HG03066 (cell line): ENCODE measurements around the gene PLA2G4E.
A peak's percentile ranks its signal among the peaks of the same experiment; 100 is the strongest.

ENCODE experiments used
- ATAC-seq: cut with Tn5 transposase; IDR thresholded peaks from one replicate; pipeline ENCODE4 v1.9.1; 2021; ENCODE audit warnings: low read depth; ENCODE audit not compliant: unreplicated experiment

PLA2G4E gene

DNA sequence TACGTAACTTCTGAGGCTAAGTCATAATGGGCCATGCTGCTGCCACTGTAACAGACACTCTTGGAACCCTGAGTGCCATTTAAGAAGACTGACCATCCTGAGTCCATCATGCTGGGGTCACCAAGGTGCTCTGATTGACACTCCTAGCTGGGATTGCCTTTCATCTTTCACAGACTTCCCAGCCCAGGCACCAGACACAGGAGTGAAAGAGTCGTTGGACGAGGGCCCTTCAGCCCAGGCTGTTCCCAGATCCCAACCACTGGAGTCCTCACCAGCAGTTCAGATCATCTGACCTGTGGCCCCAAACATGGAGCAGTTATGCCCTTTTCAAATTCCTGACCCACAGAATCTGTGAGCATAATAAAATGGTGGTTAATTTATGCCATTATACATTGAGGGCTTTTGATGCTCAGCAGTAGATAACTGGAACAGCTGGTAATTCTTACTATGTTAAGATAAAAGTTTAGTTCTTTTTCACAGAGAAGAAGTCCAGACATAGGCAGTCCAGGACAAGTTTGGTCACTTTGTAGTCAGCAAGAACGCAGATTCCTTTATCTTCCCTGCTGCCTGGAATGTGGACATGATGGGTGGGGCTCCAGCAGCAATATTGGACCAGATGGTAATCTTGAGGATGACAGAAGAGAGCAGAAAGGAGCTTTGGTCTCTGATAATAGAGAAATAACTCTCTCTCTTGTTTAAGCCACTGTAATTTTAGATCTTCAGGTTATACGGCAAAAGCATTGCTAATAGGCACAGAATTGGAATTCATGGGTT lies 41.2 kb downstream of the PLA2G4E start:
- ATAC-seq, result no peak

DNA sequence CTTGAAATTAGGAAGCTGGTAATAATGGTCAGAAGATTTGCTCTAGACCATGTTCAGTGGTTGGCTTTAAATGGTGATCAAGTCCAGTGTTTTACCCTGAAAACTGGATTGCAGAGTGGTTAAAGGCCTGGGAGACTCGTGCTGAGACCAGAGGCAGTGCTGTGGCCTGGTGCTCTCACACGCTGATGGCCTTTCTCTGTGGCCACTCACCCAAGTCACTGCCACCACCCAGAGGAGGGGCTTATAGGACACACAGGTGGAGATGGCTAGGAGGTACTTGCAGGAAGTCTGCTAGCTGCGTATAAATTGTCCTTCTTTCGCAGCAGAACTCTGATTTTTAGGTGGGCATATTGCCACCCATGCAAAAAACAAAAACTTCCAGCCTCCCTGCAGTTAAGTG lies 42.3 kb downstream of the PLA2G4E start:
- ATAC-seq, result no peak

DNA sequence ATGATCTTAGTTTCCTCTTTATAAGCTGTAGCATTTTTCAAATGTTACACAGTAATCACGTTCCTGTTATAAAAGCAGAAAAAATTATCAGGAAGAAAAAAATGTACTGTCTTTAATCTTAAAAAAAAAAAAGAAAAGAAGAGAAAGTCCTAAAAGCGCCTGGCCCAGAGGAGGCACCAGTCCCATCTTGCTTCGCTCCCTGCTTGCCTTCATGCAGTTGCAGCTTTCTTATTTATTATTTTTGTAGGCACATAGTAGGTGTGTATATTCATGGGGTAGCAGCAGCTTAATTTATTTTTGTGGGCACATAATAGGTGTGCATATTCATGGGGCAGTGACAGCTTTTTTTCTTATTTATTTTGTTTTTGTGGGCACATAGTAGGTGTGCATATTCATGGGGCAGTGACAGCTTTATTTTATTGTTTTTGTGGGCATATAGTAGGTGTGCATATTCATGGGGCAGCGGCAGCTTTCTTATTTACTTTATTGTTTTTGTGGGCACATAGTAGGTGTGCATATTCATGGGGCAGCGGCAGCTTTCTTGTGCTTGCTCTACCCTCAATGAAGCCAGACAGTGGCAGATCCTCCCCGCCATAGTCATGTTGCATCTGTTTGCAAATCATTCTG lies 43.0 kb downstream of the PLA2G4E start:
- no peak for ATAC-seq

DNA sequence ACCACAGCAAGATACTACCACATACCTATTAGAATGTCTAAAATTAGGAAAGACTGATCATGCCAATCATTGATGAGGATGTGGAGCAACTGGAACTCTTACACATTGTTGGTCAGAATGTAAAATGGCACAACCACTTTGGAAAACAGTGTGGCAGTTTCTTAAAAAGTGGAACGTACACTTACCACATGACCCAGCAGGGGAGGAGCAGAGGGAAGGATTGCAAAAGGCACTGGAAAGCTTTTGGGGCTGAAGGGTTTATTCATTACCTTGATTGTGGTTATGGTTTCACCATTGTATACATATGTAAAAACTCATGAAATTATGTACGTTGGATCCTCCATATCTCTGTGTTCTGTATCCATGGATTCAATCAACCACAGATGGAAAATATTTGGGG lies 45.2 kb downstream of the PLA2G4E start:
- ATAC-seq, result no peak

DNA sequence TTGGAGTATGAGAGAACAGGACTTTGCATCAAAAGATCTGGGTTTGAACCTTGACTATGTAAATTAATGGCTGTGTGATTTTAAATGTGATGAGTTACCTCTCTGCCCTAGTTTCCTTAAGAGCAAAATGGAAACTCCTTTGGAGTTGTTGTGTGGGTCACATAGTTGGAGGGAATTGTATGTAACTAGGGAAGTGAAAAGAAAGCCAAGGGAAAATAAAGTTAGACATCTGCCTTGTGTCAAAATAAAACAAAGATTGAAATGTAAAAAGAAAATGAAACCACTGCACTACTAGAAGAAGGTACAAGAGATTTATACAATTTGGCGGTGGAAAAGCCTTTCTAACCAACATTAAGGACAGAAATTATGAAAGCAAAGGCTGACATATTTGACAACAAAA lies 46.8 kb downstream of the PLA2G4E start:
- ATAC-seq, result no peak

DNA sequence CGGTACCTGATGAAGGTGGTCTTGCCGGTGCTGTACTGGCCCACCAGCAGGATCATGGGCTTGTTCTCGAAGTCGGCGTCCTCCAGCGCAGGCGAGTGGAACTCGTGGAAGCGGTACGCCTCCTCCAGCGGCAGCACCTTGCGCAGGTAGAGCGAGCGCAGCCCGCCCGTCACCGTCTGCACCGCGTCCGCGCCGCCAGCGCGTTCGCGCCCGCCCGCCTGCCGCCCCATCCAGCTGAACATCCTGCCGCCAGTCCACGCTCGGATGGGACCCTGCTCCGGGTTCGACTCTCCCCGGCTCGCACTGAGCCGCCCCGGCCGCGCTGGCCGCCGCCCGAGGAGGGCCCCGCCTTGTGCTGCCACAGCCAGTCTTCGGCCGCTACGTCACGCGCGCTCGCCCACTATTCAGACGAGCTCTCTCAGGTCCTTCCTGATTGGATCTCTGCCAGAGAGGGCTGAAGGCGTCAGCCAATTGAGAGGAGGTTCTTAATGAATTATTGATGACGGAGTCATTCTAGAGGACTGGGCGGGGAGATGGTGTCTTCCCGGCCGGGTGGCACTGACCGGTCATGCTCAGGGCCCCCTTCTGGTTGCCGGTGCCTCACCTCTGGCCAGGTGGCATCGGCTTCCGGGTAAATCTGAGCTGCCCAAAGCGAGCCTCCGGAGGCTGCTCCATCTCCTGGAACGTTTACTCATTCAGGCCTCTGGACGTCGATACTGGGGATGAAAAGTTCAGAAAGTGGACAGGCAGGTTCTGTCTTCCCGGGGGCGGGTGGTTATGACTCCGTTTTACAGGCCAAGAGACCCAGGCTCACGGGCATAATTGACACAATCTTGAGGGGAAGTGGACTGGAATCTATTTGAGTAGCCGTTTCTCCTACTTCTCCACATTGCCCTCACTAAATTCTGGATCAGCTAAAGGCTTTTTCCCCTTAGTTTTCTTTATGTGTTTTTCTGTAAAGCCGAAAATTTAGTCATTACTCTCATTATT lies 48.3 kb downstream of the PLA2G4E start, which contains the start of gene EHD4:
EHD4 (minus strand) TSS at position 305 of the 990 bp plus-strand sequence; CDS start at position 242, 63 bp downstream.
- ATAC-seq, result peak; percentile 74

DNA sequence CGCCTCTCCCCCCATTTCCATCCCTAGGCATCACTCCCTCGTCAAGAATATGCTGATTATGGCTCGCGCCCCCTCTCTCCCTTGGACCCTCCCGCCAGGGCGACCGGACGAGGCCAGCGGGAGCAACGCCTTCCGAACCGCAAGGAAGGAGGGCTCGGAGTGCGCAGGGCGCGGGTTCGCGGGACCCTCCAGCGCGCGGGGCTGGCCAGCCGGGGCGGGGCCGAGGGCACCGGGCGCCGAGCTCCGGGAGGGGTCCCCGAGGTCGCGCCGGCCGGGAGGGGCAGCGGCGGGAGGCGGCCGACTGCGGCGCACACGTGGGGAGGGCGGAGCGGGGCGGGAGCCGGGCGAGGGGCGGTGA lies 49.0 kb downstream of the PLA2G4E start:
- peak; percentile 22 for ATAC-seq

DNA sequence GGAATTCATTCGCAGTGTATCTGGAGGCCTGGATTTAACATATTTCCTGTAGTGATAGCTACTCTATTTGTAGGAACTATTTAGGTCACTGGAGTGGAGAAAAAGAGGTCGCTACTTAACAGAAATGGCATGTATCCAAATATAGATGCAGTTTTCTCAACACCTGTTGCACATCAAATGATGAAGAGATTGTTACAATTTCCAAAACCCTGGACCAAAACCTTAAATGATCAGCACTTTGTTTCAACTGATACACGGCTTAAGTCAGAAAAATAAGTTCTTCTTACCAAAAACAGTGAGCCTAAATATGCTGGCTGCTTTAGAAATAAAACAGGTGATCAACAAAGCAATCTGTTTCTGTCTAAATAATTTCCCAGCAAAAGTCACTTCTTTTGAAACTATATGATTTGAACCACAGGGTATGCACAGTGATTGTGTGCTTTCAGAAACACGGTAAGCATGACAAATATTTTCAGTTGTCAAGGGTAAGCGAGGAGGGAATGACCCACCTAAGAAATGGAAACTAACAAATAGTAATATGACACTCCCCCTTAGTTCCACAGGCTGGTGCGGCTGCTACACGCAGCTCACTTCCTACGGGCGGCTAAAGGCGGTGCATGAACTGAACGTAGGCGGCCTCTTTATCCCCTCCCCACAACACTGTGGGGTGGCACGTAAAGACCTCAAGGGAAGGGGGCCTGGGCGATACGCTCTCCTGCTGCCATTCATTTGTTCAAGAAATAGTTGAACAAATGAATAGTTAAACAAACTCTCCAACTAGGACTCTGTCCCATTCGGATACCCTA lies 49.5 kb downstream of the PLA2G4E start:
- peak; percentile 51 for ATAC-seq

DNA sequence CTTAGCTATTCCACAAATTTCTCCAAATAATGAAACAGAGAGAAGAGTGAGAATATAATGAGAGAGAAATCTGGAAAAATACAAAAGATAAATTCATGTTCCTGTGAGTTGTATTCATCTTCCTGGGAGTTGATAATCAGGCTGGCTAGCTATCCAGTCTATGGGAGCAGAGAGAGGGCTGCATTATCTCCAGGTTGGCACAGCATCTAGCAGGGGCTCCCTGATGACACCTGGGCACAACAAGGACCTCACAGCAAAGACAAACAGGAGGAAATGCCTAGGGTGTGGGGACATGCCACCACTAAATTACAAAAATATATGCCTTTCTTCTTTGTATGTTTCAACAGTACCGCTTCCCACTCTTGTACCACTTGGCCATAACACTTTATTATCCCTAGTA lies 50.4 kb downstream of the PLA2G4E start:
- ATAC-seq, result no peak

DNA sequence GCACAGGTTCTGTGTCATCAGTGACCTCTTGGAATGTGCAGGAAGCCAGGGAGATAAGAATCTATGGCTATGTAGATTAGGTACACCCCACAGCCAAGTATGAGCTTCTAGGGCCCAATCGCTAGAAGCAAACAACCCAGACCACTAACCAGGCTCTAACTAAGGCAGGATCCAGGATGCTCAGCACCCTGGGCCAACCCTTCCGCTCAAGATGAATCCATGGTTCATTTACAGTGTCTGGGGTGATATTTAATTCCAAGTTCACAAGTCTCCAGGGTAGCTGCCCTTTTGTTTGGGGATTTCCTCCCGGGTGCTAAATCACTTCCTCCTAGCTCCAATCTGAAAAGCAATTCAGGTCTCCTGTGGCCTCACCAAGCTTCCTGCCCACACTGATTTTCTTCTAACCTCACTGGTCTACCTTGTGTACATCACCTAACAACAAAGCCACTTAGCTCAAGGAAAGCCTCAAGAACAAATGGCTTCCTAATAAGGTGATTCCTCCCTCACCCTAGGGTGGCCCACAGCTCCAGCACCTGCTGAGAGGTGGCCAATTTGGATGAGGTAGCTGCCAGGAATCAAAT lies 50.9 kb downstream of the PLA2G4E start:
- ATAC-seq, result no peak

DNA sequence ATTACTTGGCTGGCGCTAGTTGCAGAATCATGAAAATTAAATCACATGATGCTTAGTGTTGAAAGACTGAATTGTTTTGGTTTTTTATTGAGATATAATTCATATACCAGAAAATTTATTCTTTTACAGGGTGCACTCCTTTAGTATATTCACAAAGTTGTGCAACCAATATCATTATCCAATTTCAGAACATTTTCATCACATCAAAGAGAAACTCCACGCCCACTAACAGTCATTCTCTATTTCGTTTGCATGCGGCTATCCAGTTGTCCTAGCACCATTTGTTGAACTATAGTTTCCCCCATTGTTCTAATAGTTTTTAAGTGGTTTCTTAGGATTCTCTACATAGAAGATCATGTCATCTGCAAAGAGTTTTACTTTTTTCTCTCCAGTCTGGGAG lies 52.1 kb downstream of the PLA2G4E start:
- ATAC-seq, result no peak

DNA sequence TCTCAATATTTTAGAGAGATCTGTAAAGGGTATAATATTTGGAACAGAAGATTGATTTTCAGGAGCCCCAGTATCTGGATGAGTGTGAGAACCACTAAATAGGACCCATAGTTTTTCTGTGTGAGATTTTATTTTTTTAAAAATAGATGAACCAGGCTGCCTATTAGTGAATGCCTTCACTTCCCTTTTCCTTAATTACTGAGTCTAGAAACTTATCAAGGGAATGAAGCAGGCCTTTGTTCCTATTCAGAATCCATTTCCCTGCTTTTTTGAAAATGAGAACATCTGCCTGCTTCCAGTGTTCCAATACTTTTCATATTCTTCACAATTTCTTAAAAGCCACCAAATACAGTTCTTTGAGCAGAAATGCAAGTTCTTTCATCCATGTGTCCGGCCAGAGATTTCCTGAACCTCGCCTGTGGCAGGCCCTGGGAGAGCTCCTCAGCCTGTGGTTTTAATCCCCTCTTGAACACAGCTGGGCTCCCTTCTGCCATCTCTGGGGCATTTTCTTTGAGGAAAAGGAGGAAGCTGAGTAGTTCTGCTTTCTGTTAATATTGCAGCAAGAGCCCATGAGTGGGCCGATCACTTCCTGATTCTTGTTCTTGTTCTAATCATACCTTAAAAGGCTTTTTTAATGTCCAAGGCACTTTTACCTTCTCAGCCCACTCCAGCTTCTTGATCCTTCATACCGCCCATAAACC lies 53.2 kb downstream of the PLA2G4E start:
- no peak for ATAC-seq

DNA sequence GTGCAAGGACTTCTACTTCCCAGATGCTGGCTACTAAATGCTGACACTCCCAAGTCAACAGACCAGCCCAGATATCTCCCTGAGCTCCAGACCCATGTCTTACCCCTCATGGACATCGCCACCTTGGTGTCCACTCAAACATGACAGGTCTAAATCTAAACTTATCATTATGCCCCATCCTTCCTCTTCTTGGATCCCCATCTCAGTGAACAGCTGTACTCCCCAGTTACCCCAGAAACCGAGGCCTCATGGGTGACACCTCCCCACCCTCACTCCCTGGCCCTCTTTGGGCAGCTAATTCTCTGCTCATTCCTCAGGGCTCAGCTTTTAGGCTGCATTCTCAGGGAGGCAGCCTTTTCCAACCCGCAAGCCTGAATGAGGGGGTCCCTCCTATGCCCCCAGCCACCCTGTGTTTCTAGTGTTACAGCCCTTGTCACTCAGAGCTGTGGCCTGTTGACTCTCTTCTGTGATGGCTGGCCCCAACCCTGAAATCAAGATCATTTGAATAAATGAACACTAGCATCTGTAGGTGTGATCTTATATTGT lies 53.8 kb downstream of the PLA2G4E start:
- ATAC-seq, result no peak

DNA sequence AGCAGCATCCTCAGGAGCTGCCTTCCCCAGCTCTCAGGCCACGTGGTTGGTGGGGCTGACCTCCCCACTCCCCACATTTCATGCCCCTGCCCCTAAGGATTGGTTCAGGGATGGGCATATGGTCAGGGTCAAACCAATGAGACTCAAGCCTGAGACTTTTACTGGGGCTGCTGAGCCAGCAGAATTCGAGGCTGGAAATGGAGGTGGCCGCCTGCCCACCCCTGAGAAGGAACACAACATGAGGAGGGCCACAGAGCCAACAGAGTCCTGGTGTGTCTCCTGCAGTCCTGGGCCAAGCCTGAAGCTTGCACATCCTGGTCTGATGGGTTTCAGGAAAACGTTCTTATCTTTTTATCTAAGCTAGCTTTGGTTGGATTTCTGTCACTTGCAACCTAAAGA lies 54.4 kb downstream of the PLA2G4E start:
- no peak for ATAC-seq

DNA sequence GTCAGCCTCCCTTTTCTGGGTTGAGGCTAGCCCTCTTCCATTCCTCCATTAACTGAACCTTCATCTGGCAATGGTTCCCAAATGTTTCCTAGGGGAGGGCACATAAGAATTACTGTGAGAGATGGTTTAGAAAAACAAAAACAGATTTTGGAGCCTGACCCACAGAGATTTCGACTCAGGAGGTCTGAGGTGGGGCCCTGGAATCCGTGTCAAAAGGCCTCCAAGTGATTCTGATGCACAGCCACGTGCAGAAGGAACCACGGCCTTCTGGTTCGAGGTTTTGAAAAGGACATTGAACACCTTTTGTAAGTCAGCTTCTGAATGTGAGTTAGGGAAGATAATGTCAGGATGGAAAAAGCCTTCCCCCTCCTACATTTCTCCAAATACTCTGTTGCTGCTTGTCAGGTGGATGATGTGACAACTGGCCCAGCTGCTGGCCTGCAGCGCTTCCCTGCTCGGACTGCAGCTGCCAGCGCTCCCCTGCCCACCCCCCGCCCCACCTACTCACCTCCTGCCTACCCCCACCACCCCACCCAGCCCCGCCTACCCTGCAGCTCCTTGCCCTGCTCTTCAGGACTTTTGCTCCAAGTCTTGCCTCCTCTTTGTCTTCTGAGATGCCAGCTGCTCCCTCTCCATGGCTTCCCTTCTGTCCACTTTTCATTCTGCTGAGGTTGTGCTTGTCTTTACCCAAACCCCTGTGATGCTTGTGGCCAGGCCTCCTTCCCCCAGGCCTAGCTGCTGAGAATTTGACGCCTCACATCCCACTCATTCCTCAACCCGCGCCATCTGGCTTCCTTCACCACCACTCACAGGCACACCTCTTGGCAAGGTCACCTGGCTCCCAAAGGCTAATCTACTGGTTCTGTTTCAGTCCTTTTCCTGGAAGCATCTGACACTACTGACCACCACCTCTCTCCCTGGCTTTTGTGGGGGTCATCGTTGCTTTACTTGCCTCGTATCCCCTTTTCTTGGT lies 55.1 kb downstream of the PLA2G4E start:
- no peak for ATAC-seq

DNA sequence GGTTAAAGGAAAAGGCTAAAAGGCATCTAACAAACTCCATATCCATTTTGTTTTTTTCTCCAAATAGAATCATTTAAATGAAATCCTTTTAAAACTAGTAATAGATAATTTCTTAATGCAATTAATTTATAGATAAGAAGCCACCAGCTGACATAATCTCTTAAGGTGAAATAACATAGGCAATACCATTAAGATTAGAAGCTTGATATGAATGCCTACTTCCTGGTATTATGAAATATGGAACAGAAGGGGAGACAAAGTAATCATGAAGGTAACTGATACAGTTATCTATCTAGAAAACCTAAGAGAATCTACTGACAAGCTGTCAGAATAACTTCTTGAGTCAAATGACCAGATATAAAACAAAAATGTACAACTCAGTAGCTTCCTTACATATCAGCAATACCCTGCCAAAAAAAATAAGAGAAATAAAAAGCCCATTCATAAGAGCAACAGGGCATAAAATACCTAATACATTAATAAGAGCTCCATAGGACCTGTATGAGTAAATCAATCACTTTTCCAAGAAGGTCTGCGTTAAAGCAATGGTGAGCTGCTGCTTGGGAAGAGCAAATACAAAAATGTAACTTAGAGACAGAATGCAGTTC lies 59.1 kb downstream of the PLA2G4E start:
- no peak for ATAC-seq

DNA sequence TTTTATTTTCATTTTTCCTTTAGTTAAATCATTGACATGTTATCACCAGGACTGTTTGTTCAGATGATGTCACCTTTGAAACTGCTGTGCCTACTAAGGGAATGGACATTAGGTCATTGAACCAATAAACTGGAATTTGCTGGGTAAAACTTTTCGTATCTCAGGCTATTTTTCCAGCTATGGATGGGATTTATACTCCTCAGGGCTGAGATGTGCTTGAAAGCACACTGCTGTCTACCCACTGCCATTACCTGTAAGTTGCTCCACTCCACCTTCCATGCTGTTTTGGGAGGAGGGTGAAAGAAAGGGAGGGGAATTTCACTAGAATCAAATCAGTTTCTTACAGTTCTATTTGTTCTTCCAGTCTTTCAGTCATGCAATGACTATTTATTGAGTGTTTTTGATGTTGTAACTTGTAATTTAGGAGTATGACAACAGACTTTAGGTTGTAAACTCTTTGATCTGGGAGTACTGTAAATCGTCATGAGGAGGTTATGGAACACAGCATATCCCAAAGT lies 59.8 kb downstream of the PLA2G4E start:
- ATAC-seq, result no peak
